ENCODE measurements around the gene SOX5.

- TF ChIP-seq CTCF (conservative IDR thresholded peaks at IDR 0.05 in 1 of 2, IDR thresholded peaks at IDR 0.05 in 1 of 2; ENCODE audit: low read depth in 1 of 2, low read length in 2 of 2), result no peak
- no peak for TF ChIP-seq EZH2 (IDR thresholded peaks at IDR 0.05; ENCODE audit: low read length, missing control alignments)
Measured at GRCh38 chr12:23880988-23881387, 68.5 kb downstream of the SOX5 start.
